Left ventricle myocardium inferior (tissue), 1 donor: ENCODE results near the gene ZNF730. TPM values are rescaled to one million over a fixed set of nuclear protein-coding genes. Genes with fewer than 3 reads are reported as not detected.

ENCODE experiments used
- DNase-seq: peaks from one replicate; pipeline ENCODE4 v3.0.0-alpha.2; 2020
- H3K27ac ChIP-seq: fragments of 200-600 bp; replicated peaks from 2 replicates; pipeline ENCODE4 v1.8.0; 2021
- H3K27me3 ChIP-seq: fragments of 200-600 bp; 2 replicates; pipeline ENCODE4 v1.8.0; 2021; ENCODE audit warnings: low read depth
- H3K36me3 ChIP-seq: fragments of 200-600 bp; 2 replicates; pipeline ENCODE4 v1.8.0; 2021
- H3K4me1 ChIP-seq: fragments of 200-600 bp; 2 replicates; pipeline ENCODE4 v1.8.0; 2021
- H3K4me3 ChIP-seq: fragments of 200-600 bp; 2 replicates; pipeline ENCODE4 v1.8.0; 2021; ENCODE audit warnings: mild to moderate bottlenecking, moderate library complexity
- H3K9me3 ChIP-seq: fragments of 200-600 bp; replicated peaks from 2 replicates; pipeline ENCODE4 v1.8.0; 2021
- intact Hi-C: fragments of 100-400 bp; cut with micrococcal nuclease; formaldehyde crosslinking; loops from one replicate; pipeline ENCODE4 v1.11.0; 2022
- total RNA-seq: library from RNA; stranded (reverse); fragmentation: NEBNext Ultra II Directional; extraction: Animal tissue kit (Norgen Biotek cat#: 25700); gene quantifications from one replicate; pipeline ENCODE4 v1.2.1, GENCODE V29; 2021
- TF ChIP-seq, protein P1 (sequence below): fragments of 200-600 bp; IDR thresholded peaks from 2 replicates; pipeline ENCODE4 v1.8.0; 2021; ENCODE audit warnings: antibody characterized with exemption, mild to moderate bottlenecking, borderline replicate concordance
- donor health status: DM: no; HTN: yes; CAD: no; lungs with severe emphysema.

Gene ZNF730
- total RNA-seq, 1 donor from 2014 or later: 0.22 TPM

GRCh38 chr19:23093832-23094231, 23.0 kb upstream of the ZNF730 start:
- DNase-seq: no peak
- H3K36me3 ChIP-seq: no peaks in the 10 kb centered on the region
- no peaks in the 10 kb centered on the region for H3K4me1 ChIP-seq
- H3K27me3 ChIP-seq: no peaks in the 10 kb centered on the region
- H3K9me3 ChIP-seq: peaks cover 25% of the 10 kb centered on the region
- intact Hi-C loops: no loop called here
- TF ChIP-seq, protein P1, sequence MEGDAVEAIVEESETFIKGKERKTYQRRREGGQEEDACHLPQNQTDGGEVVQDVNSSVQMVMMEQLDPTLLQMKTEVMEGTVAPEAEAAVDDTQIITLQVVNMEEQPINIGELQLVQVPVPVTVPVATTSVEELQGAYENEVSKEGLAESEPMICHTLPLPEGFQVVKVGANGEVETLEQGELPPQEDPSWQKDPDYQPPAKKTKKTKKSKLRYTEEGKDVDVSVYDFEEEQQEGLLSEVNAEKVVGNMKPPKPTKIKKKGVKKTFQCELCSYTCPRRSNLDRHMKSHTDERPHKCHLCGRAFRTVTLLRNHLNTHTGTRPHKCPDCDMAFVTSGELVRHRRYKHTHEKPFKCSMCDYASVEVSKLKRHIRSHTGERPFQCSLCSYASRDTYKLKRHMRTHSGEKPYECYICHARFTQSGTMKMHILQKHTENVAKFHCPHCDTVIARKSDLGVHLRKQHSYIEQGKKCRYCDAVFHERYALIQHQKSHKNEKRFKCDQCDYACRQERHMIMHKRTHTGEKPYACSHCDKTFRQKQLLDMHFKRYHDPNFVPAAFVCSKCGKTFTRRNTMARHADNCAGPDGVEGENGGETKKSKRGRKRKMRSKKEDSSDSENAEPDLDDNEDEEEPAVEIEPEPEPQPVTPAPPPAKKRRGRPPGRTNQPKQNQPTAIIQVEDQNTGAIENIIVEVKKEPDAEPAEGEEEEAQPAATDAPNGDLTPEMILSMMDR: no peak
- no peak overlapping the region for H3K4me3 ChIP-seq
- no peak overlapping the region for H3K27ac ChIP-seq

DNA sequence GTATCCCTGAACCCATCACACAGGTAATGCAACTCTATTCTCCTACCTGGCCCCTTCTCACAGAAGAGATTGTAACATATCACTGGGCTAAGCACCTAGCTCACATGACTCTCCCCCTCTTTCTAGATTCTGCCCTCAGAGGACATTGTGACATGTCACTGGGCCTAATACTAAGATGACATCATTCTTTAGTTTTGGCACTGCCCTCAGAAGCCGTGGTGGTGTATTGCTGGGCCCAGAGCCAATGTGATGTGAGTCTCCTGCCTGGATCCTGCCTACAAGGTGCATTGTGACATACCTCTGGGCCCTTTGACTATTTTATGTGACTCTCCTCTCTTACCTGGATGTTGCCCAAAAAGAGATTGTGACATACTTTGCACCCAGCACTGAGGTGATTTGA, 21.4 kb upstream of the ZNF730 start:
- TF ChIP-seq, protein P1: no peak
- Histone ChIP-seq H3K27ac (no peak overlapping the region), H3K4me3 (no peak overlapping the region), H3K9me3 (peaks cover 24% of the 10 kb centered on the region), H3K4me1 (no peaks in the 10 kb centered on the region), H3K27me3 (no peaks in the 10 kb centered on the region), H3K36me3 (no peaks in the 10 kb centered on the region)
- DNase-seq: no peak
- intact Hi-C loops: no loop called here

DNA sequence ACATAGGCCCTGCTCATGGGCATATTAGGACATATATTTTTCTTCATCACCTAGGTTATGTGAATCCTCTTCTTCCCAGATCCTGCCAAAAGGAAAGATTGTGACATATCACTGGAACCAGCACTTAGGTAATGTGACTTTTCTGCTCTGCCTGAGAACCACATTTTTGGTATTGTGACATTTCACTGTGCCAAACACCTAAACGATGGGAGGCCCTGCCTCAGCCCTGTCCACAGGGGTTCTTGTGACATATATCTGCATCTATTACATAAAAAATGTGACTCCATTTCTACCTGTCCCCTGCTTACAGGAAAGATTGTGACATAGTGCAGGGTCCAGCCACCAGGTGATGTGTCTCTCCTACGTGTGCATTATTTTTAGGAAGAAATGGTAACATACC, 18.5 kb upstream of the ZNF730 start:
- no peak for DNase-seq
- Histone ChIP-seq H3K9me3 (no peaks in the 10 kb centered on the region), H3K27me3 (no peaks in the 10 kb centered on the region), H3K27ac (no peak overlapping the region), H3K4me3 (no peak overlapping the region), H3K36me3 (no peaks in the 10 kb centered on the region), H3K4me1 (no peaks in the 10 kb centered on the region)
- intact Hi-C loops: no loop called here
- TF ChIP-seq, protein P1: no peak

DNA sequence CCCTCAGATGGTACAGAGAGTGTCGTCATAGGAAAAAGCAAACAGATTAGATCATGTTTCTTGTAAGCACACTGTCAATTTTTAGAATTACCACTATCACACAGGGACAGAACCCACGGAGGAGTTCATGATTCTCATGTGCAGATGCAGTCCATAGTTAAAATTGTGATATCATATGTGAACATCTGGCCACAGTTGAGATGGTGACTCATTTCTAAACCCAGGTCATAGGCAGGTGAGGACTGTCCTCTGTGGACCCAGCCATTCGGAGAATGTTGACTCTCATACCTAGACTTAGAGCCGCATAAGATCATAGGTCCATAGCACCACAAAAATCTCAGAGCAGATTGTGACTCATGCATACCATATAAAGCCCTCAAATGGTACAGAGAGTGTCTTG, 17.8 kb upstream of the ZNF730 start:
- intact Hi-C loops: no loop called here
- H3K36me3 ChIP-seq: no peaks in the 10 kb centered on the region
- DNase-seq: no peak
- TF ChIP-seq, protein P1: no peak
- no peaks in the 10 kb centered on the region for H3K9me3 ChIP-seq
- no peak overlapping the region for H3K4me3 ChIP-seq
- no peaks in the 10 kb centered on the region for H3K27me3 ChIP-seq
- H3K4me1 ChIP-seq: no peaks in the 10 kb centered on the region
- H3K27ac ChIP-seq: no peak overlapping the region

- no peak for DNase-seq
- no peaks in the 10 kb centered on the region for H3K36me3 ChIP-seq
- H3K4me1 ChIP-seq: no peaks in the 10 kb centered on the region
- H3K27ac ChIP-seq: no peak overlapping the region
- H3K9me3 ChIP-seq: no peaks in the 10 kb centered on the region
- TF ChIP-seq, protein P1: no peak
- intact Hi-C loops: no loop called here
- no peaks in the 10 kb centered on the region for H3K27me3 ChIP-seq
- H3K4me3 ChIP-seq: no peak overlapping the region
Measured at GRCh38 chr19:23099966-23100365, 16.9 kb upstream of the ZNF730 start.

GRCh38 chr19:23101241-23101640, 15.6 kb upstream of the ZNF730 start:
- no peak for DNase-seq
- no peak overlapping the region for H3K27ac ChIP-seq
- H3K4me1 ChIP-seq: no peaks in the 10 kb centered on the region
- no peaks in the 10 kb centered on the region for H3K9me3 ChIP-seq
- intact Hi-C loops: no loop called here
- no peaks in the 10 kb centered on the region for H3K36me3 ChIP-seq
- no peaks in the 10 kb centered on the region for H3K27me3 ChIP-seq
- no peak overlapping the region for H3K4me3 ChIP-seq
- TF ChIP-seq, protein P1: no peak
